GM12878 (cell line): Measurements from ENCODE around the gene PTTG1. TPM values are rescaled to one million over a fixed set of nuclear protein-coding genes. Genes with fewer than 3 reads are reported as not detected.

ENCODE experiments used
- ATAC-seq: fragments of 200-7000 bp; cut with Tn5 transposase; 3 replicates; pipeline ENCODE4 v1.9.1; 2020; ENCODE audit warnings: mild to moderate bottlenecking, moderate library complexity
- BruUV-seq: library from RNA; stranded (reverse); fragments of 400-500 nt; replicated peaks from 2 replicates; lab custom pipeline; 2021; lab: Mats Ljungman, UMichigan
- CTCF ChIA-PET: fragments of 300-600 bp; sonication (Branson Sonifier 250); formaldehyde crosslinking; extraction: SDS; loops from one replicate; lab custom pipeline; 2021; ENCODE audit warnings: inconsistent platforms; lab: Yijun Ruan, JAX
- POLR2A ChIA-PET: fragments of 350-600 bp; formaldehyde crosslinking; extraction: SDS; loops from one replicate; lab custom pipeline; 2021; ENCODE audit warnings: inconsistent platforms; lab: Charles Lee
- RAD21 ChIA-PET: fragments of 300-600 bp; sonication (Branson Sonifier 250); formaldehyde crosslinking; loops from one replicate; lab custom pipeline; 2023; ENCODE audit warnings: antibody characterized with exemption; ENCODE audit not compliant: unreplicated experiment; lab: Charles Lee
- SMC1A ChIA-PET: fragments of 300-600 bp; sonication (Branson Sonifier 250); formaldehyde crosslinking; loops from one replicate; lab custom pipeline; 2023; ENCODE audit not compliant: unreplicated experiment, uncharacterized antibody; lab: Charles Lee
- DNase-seq: peaks from one replicate; pipeline ENCODE4 v3.0.0-alpha.2; 2011; ENCODE audit warnings: low read depth, low spot score
- FAIRE-seq: peaks from 3 replicates; lab custom pipeline; 2011; peaks lifted over from hg19 to GRCh38; lab: Jason Lieb, UNC
- H2AFZ ChIP-seq: 2 replicates; pipeline ENCODE4 v1.6.0; 2011; ENCODE audit warnings: low read depth, low read length, control low read depth; ENCODE audit not compliant: control insufficient read depth
- H3K27ac ChIP-seq: 2 replicates; pipeline ENCODE4 v1.5.1; 2011; ENCODE audit warnings: control low read depth; ENCODE audit not compliant: control insufficient read depth, insufficient read depth
- H3K27me3 ChIP-seq, 2 experiments: replicated peaks in 1 of 2; 2 replicates each; pipeline versions ENCODE4 v1.6.0 to v1.6.1; 2011; ENCODE audit warnings: low read length in 1 of 2; ENCODE audit not compliant: control insufficient read depth in 2 of 2, insufficient read depth in 2 of 2
- H3K36me3 ChIP-seq, 2 experiments: 2 replicates each; pipeline ENCODE4 v1.5.1; 2011; ENCODE audit warnings: low read length in 1 of 2; ENCODE audit not compliant: control insufficient read depth in 2 of 2, insufficient read depth in 2 of 2
- H3K4me1 ChIP-seq: 2 replicates; pipeline ENCODE4 v1.6.1; 2011; ENCODE audit warnings: mild to moderate bottlenecking, low read length, moderate library complexity, mixed read lengths; ENCODE audit not compliant: control insufficient read depth, insufficient read depth
- H3K4me2 ChIP-seq: 2 replicates; pipeline ENCODE4 v1.6.0; 2011; ENCODE audit warnings: control low read depth; ENCODE audit not compliant: control insufficient read depth, insufficient read depth
- H3K4me3 ChIP-seq: fragments of 200-600 bp; sonication (generic); 2 replicates; pipeline ENCODE4 v1.5.1; 2016
- H3K79me2 ChIP-seq: 2 replicates; pipeline ENCODE4 v1.6.0; 2011; ENCODE audit warnings: low read length; ENCODE audit not compliant: control insufficient read depth, insufficient read depth
- H3K9ac ChIP-seq: 2 replicates; pipeline ENCODE4 v1.8.0; 2011; ENCODE audit warnings: low read length, control low read depth, mixed read lengths; ENCODE audit not compliant: control insufficient read depth, insufficient read depth
- H3K9me3 ChIP-seq: replicated peaks from 3 replicates; pipeline ENCODE4 v1.5.1; 2011; ENCODE audit warnings: mild to moderate bottlenecking, low read length; ENCODE audit not compliant: control insufficient read depth, insufficient read depth
- H4K20me1 ChIP-seq: 2 replicates; pipeline ENCODE4 v1.6.0; 2011; ENCODE audit not compliant: control insufficient read depth, insufficient read depth
- BACH1 ChIP-seq: fragments of 450-650 bp; IDR thresholded peaks from 2 replicates; pipeline ENCODE4 v1.6.1; 2017; ENCODE audit warnings: mild to moderate bottlenecking, borderline replicate concordance
- BHLHE40 ChIP-seq, 2 experiments: fragments of 450-650 bp in 1 of 2; IDR thresholded peaks; 2 replicates each; pipeline ENCODE4 v1.6.1; 2011 to 2017; ENCODE audit warnings: low read depth in 2 of 2, borderline replicate concordance in 1 of 2, improper control_type of control experiment in 1 of 2, low read length in 1 of 2, mild to moderate bottlenecking in 1 of 2
- CBX5 ChIP-seq: sonication (generic); IDR thresholded peaks from 2 replicates; pipeline ENCODE4 v1.6.1; 2016; ENCODE audit warnings: low read depth, moderate library complexity, mild to moderate bottlenecking, inconsistent platforms
- CREB1 ChIP-seq: IDR thresholded peaks from 2 replicates; pipeline ENCODE4 v1.6.1; 2012; ENCODE audit warnings: low read depth, mild to moderate bottlenecking, inconsistent platforms
- EED ChIP-seq: sonication (generic); IDR thresholded peaks from 2 replicates; pipeline ENCODE4 v1.6.1; 2016; ENCODE audit warnings: antibody characterized with exemption, low read depth
- EP300 ChIP-seq, 2 experiments: fragments of 150-350 bp in 1 of 2; IDR thresholded peaks; 2 replicates each; pipeline ENCODE4 v1.6.1; 2011 to 2012; ENCODE audit warnings: low read depth in 2 of 2, low read length in 2 of 2, borderline replicate concordance in 1 of 2, improper control_type of control experiment in 1 of 2, inconsistent platforms in 1 of 2; ENCODE audit not compliant: control insufficient read depth in 1 of 2
- MAX ChIP-seq: IDR thresholded peaks from 2 replicates; pipeline ENCODE4 v1.6.1; 2012; ENCODE audit warnings: low read depth, low read length, improper control_type of control experiment
- PAX8 ChIP-seq: fragments of 450-650 bp; IDR thresholded peaks from 2 replicates; pipeline ENCODE4 v1.6.1; 2017; ENCODE audit warnings: mild to moderate bottlenecking, moderate library complexity
- RAD51 ChIP-seq: fragments of 450-650 bp; IDR thresholded peaks from 2 replicates; pipeline ENCODE4 v1.6.1; 2016; ENCODE audit warnings: moderate library complexity, mild to moderate bottlenecking, inconsistent platforms
- STAT3 ChIP-seq: IDR thresholded peaks from 2 replicates; pipeline ENCODE4 v1.6.1; 2011; ENCODE audit warnings: low read depth, low read length, improper control_type of control experiment
- TAF1 ChIP-seq: IDR thresholded peaks from 2 replicates; pipeline ENCODE4 v1.6.1; 2011; ENCODE audit warnings: mild to moderate bottlenecking, low read depth, low read length, borderline replicate concordance
- TCF12 ChIP-seq: IDR thresholded peaks from 2 replicates; pipeline ENCODE4 v1.6.1; 2011; ENCODE audit warnings: low read depth, mild to moderate bottlenecking, low read length
- YBX1 ChIP-seq: fragments of 450-650 bp; IDR thresholded peaks from 2 replicates; pipeline ENCODE4 v1.6.1; 2016; ENCODE audit warnings: antibody characterized with exemption
- ZNF384 ChIP-seq: IDR thresholded peaks from 2 replicates; pipeline ENCODE4 v1.6.1; 2012; ENCODE audit warnings: low read depth, mild to moderate bottlenecking, low read length, improper control_type of control experiment, borderline replicate concordance
- WGBS: methylation state at CpG from one replicate; pipeline ENCODE4 v1.1.6; 2016; ENCODE audit warnings: low lambda C conversion rate; ENCODE audit not compliant: insufficient replicate concordance, insufficient coverage; ENCODE audit errors: missing lambda C conversion rate; 5-methylcytosine and 5-hydroxymethylcytosine counted together
- in situ Hi-C: fragments of 300-500 bp; cut with MboI; formaldehyde crosslinking; loops from 9 replicates; pipeline ENCODE4 v1.14.3; 2018; ENCODE audit warnings: mixed read lengths
- intact Hi-C: fragments of 100-400 bp; cut with micrococcal nuclease; formaldehyde crosslinking; loops from one replicate; pipeline ENCODE4 v1.14.2; 2022; ENCODE audit not compliant: unreplicated experiment
- polyA plus RNA-seq, 11 experiments: library from polyadenylated mRNA; depleted of rRNA in 4 of 11; unstranded in 6 of 11; stranded (reverse) in 5 of 11; fragments of >200 nt; fragmentation: Nextera tagmentation in 4 of 11; fragmentation: Illumina TruSeq in 1 of 11; extraction: Ambion mirVana in 4 of 11; extraction: Trizol in 1 of 11; gene quantifications; 1 replicate in 1 of 11; 2 replicates in 10 of 11; pipeline versions ENCODE4 v1.2.1 to v1.2.3, GENCODE V29; 2011 to 2016; ENCODE audit warnings: inconsistent platforms in 2 of 11, missing spikeins in 2 of 11, low read depth in 1 of 11
- total RNA-seq, 4 experiments: library from RNA; depleted of rRNA in 3 of 4; stranded (reverse); fragments of >200 nt in 3 of 4; fragmentation: Illumina TruSeq in 1 of 4; extraction: Trizol in 1 of 4; gene quantifications; 2 replicates each; pipeline versions ENCODE4 v1.2.1 to v1.2.3, GENCODE V29; 2013 to 2021

The PTTG1 gene
- total and polyA plus RNA-seq, 10 of the 15 experiments (the other 5 are each of a cell fraction or from before 2014, with no cell fraction given) = 154 to 1,033 (median 377) TPM

GRCh38 chr5:160452036-160452435 lies 30.4 kb downstream of the PTTG1 start:
- Histone ChIP-seq H2AFZ (no peak overlapping the region), H3K79me2 (no peaks in the 10 kb centered on the region; the same call in none of the 2 replicates), H3K4me3 (no peak overlapping the region), H3K36me3 (no peaks in the 10 kb centered on the region), H3K9ac (peak overlapping the region; percentile 28; the same call in 1 of the 2 replicates), H3K27me3 (no peaks in the 10 kb centered on the region), H3K9me3 (peaks cover 8% of the 10 kb centered on the region; the same call in 2 of the 3 replicates), H3K4me1 (peaks cover 55% of the 10 kb centered on the region), H3K27ac (peak overlapping the region; percentile 29), H3K4me2 (peak overlapping the region; percentile 39; the same call in 1 of the 2 replicates), H4K20me1 (no peaks in the 10 kb centered on the region)
- ATAC-seq (peak; percentile 3; the same call in 1 of the 3 replicates), DNase-seq (no peak), FAIRE-seq (no peak)
- TF ChIP-seq PAX8 (no peak), EED (peak; percentile 19; the same call in 1 of the 2 replicates)
- RAD21 ChIA-PET = interaction anchor here (1.1 to 4.0 kb wide), 5 partner anchors 9 to 22 kb away, joined by 3 to 43 read pairs (median 11); no protein-coding TSS in a partner anchor
- POLR2A ChIA-PET = interaction anchor here (1.0 to 3.9 kb wide), 6 partner anchors 9 to 29 kb away, joined by 3 to 40 read pairs (median 4); partner anchors contain the start of gene PTTG1
- BruUV-seq = no TSS peak
- SMC1A ChIA-PET = interaction anchor here (1.7 to 3.7 kb wide), 4 partner anchors 11 to 23 kb away, joined by 4 to 50 read pairs (median 22); no protein-coding TSS in a partner anchor
- in situ Hi-C loops (no loop called here), intact Hi-C loops (no loop called here)
- CTCF ChIA-PET = interaction anchor here (0.7 to 3.2 kb wide), 6 partner anchors 8 to 18 kb away, joined by 3 to 19 read pairs (median 4); no protein-coding TSS in a partner anchor

GRCh38 chr5:160452795-160453194 lies 31.1 kb downstream of the PTTG1 start:
- RAD21 ChIA-PET = interaction anchor here (1.1 to 4.0 kb wide), 6 partner anchors 11 to 42 kb away, joined by 3 to 43 read pairs (median 7); no protein-coding TSS in a partner anchor
- TF ChIP-seq BHLHE40 (IDR thresholded peaks at IDR 0.05; ENCODE audit: borderline replicate concordance in 1 of 2, low read depth in 2 of 2, low read length in 1 of 2) (peak; percentile 44 to 50; a peak in 1 of 4 replicates), EP300 (IDR thresholded peaks at IDR 0.05; ENCODE audit: borderline replicate concordance in 1 of 2, control insufficient read depth in 1 of 2, low read depth in 2 of 2, low read length in 2 of 2) (0 out of 4 replicates have a peak, but pooled peaks of 1 of the 2 experiments have one; percentile 9), YBX1 (no peak), STAT3 (no peak), CREB1 (no peak), ZNF384 (peak; percentile 42; the same call in 1 of the 2 replicates), RAD51 (no peak), TCF12 (no peak), MAX (peak; percentile 72), TAF1 (no peak), BACH1 (no peak), CBX5 (no peak)

More at GRCh38 chr5:160452795-160453194, 31.1 kb downstream of the PTTG1 start:
- intact Hi-C loops = no loop called here
- Histone ChIP-seq H4K20me1 (no peaks in the 10 kb centered on the region), H3K9ac (peak overlapping the region; percentile 33; the same call in 1 of the 2 replicates), H3K4me1 (peaks cover 55% of the 10 kb centered on the region), H3K27me3 (no peaks in the 10 kb centered on the region), H3K9me3 (peaks cover 8% of the 10 kb centered on the region; the same call in 2 of the 3 replicates), H3K36me3 (no peaks in the 10 kb centered on the region), H3K27ac (peak overlapping the region; percentile 29), H3K4me2 (peak overlapping the region; percentile 39), H3K4me3 (no peak overlapping the region), H3K79me2 (no peaks in the 10 kb centered on the region; the same call in none of the 2 replicates), H2AFZ (peak overlapping the region; percentile 67)
- CTCF ChIA-PET = interaction anchor here (0.7 to 3.2 kb wide), 7 partner anchors 9 to 31 kb away, joined by 3 to 19 read pairs (median 5); no protein-coding TSS in a partner anchor
- ATAC-seq (peak; percentile 7; the same call in 1 of the 3 replicates), DNase-seq (no peak), FAIRE-seq (no peak)
- SMC1A ChIA-PET = interaction anchor here (1.0 to 3.7 kb wide), 6 partner anchors 11 to 22 kb away, joined by 3 to 50 read pairs (median 8); no protein-coding TSS in a partner anchor
- in situ Hi-C loops = no loop called here
- WGBS = 19% methylated on average over 6 of the region's 6 CpGs
- POLR2A ChIA-PET = interaction anchor here (0.8 to 3.9 kb wide), 10 partner anchors 9 to 34 kb away, joined by 3 to 40 read pairs (median 4); partner anchors contain the start of genes PTTG1 and SLU7
- BruUV-seq = no TSS peak
